CD4-positive, alpha-beta T cell treated with Interleukin-4 for 1 hour (primary cell): ENCODE results near the gene AQP9.

ENCODE experiments used
- DNase-seq, 2 donors: peaks; one replicate each; pipeline ENCODE4 v3.0.0-alpha.2; 2020 to 2022

Gene AQP9

DNA sequence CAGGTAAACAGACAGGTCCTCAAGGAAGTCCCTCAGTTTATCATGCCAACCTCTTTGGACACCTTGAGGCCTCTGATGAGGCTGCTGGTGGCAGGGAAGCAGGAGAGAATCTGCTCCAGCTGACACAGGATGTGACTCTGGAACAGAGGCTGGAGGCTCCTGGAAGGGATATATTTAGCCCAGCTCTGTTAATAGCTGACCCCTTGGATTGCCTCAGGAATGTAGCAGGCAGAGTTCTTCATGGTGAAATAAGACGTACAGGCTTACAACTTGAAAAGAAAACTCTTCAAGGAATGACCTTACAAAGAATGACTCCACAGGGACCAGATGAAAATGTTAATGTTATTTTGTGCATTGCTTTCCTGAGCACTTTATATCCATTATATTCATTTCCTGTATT lies 90.5 kb downstream of the AQP9 start:
- no peak for DNase-seq

DNA sequence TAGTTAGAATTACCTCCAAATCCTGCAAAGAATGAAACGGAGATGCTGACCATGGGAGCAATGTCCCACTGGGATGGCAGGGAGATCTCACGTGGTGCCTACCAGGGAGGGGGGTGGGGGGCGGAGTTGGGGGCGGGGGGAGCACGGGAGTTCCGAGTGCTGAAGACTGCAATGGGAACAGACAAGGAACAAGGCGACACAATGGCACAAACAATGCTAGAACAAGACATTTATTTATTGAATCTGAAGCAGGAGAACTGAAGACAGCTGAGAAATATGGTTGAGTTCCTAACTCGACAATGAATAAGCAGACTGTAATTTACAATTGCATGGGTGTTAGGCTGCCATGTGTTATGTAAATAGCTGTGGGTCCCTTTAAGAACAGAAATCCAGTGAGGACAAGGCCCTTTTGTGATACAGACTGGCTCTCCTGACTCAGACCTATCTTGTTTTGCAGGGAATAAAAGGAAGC lies 91.2 kb downstream of the AQP9 start:
- DNase-seq = no peak

DNA sequence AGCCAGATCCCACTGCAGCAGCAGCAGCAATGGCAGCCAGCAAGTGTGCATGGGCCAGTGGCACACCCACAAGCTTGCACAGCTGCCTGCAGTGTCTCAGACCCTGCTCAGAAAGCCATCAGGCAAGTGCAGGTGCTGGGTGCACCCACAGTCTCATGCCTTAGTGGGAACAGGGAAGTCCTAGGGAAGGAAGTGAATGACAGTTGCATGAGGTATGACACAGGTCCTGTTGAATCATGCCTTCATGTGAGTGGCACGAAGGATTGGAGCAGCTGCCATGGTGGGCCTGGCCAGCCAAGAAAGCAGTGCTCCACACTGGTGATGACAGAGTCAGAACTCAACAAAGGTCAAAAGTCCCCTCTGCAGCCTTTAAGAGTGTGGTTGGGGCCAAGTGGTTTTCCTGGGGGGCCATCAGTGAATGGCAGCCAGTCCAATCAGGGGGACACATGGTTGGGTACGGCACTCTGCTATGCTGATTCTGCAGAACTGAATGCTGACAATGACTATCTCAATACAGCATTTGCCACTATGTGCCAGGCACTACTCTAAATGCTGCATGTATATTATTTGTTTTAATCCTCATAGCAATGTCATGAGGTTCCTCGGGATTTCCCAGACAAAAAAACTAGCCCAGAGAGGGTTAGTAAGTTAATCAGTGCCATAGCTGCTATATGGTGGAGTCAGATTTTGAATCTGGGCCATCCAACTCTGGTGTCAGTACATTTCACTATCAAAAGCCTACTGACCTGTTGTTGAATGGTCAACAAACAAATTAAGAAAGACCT lies 94.3 kb downstream of the AQP9 start:
- DNase-seq = peak in 1 of 2 donors; percentile 38

DNA sequence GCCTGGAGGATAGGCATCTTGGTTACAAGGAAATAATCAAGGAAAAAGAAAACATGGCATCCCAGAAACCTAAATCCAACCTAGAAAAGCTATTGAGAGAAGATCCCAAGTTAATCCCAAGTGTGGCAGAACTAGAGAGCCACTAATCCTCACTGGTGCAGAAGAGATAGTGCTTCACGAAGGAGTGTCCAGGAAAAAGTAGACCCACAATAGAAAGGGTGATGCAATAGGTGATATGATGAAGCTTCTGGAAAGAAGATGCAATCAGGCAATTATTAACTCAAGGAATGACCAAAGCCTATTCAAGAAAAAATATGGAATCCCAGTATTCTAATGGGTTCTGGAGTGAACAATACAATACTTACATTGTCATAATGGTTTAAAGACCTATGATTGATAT lies 95.2 kb downstream of the AQP9 start:
- no peak for DNase-seq
